HepG2 (cell line): ENCODE results near the gene KCTD4. TPM values are rescaled to one million over a fixed set of nuclear protein-coding genes. Genes with fewer than 3 reads are reported as not detected.

ENCODE experiments used
- ATAC-seq: fragments of 200-7000 bp; cut with Tn5 transposase; 3 replicates; pipeline ENCODE4 v1.9.1; 2020; ENCODE audit warnings: mild to moderate bottlenecking, moderate library complexity
- BruUV-seq: library from RNA; stranded (reverse); fragments of 400-500 nt; replicated peaks from 2 replicates; lab custom pipeline; 2021; lab: Mats Ljungman, UMichigan
- CTCF ChIA-PET: fragments of 300-600 bp; formaldehyde crosslinking; extraction: SDS; loops from one replicate; lab custom pipeline; 2021; ENCODE audit warnings: low total read pairs, inconsistent platforms, low intra/inter-chr PET ratio; lab: Yijun Ruan, JAX
- POLR2A ChIA-PET: fragments of 350-600 bp; sonication (Branson Sonifier 250); formaldehyde crosslinking; loops from one replicate; lab custom pipeline; 2020; ENCODE audit warnings: antibody characterized with exemption, inconsistent platforms; lab: Yijun Ruan, JAX
- DNase-seq: peaks from one replicate; pipeline ENCODE4 v3.0.0-alpha.2; 2015; ENCODE audit warnings: low spot score
- FAIRE-seq: peaks from 3 replicates; lab custom pipeline; 2011; peaks lifted over from hg19 to GRCh38; lab: Jason Lieb, UNC
- H2AFZ ChIP-seq: one replicate; pipeline ENCODE4 v1.6.1; 2011; ENCODE audit warnings: low read length, inconsistent platforms
- H3K27ac ChIP-seq: fragments of 300-600 bp; 3 replicates; pipeline ENCODE4 v1.8.0; 2011; ENCODE audit warnings: mixed run types, mild to moderate bottlenecking, mixed read lengths, low read length, inconsistent platforms; ENCODE audit not compliant: insufficient read depth; ENCODE audit errors: extremely low read length
- H3K27me3 ChIP-seq, 2 experiments: fragments of 200-600 bp in 1 of 2; 2 replicates in 1 of 2; 3 replicates in 1 of 2; pipeline versions ENCODE4 v1.6.0 to v1.8.0; 2011; ENCODE audit warnings: low read length in 2 of 2, mild to moderate bottlenecking in 2 of 2, moderate library complexity in 2 of 2, inconsistent platforms in 1 of 2; ENCODE audit not compliant: insufficient read depth in 2 of 2, control insufficient read depth in 1 of 2
- H3K36me3 ChIP-seq, 2 experiments: fragments of 200-600 bp in 1 of 2; replicated peaks in 1 of 2; 2 replicates in 1 of 2; 3 replicates in 1 of 2; pipeline versions ENCODE4 v1.5.1 to v1.8.0; 2011; ENCODE audit warnings: low read length in 2 of 2, inconsistent platforms in 1 of 2; ENCODE audit not compliant: insufficient read depth in 2 of 2, control insufficient read depth in 1 of 2
- H3K4me1 ChIP-seq: 2 replicates; pipeline ENCODE4 v1.5.1; 2012; ENCODE audit warnings: low read length, inconsistent platforms; ENCODE audit not compliant: insufficient read depth
- H3K4me2 ChIP-seq: 2 replicates; pipeline ENCODE4 v1.6.0; 2011; ENCODE audit warnings: low read depth, low read length, inconsistent platforms
- H3K4me3 ChIP-seq, 3 experiments: fragments of 200-600 bp in 1 of 3; sonication (generic), shearing (Covaris generic) in 1 of 3; replicated peaks in 1 of 3; 2 replicates each; pipeline ENCODE4 v1.5.1; 2011 to 2016; ENCODE audit warnings: low read length in 3 of 3, inconsistent platforms in 2 of 3, low read depth in 2 of 3, mild to moderate bottlenecking in 2 of 3, control low read depth in 1 of 3, mixed read lengths in 1 of 3; ENCODE audit not compliant: insufficient read depth in 1 of 3
- H3K79me2 ChIP-seq: one replicate; pipeline ENCODE4 v1.6.1; 2011; ENCODE audit warnings: low read length, inconsistent platforms; ENCODE audit not compliant: insufficient read depth
- H3K9ac ChIP-seq: 2 replicates; pipeline ENCODE4 v1.6.0; 2011; ENCODE audit warnings: mild to moderate bottlenecking, low read depth, low read length, inconsistent platforms; ENCODE audit not compliant: insufficient read depth
- H3K9me3 ChIP-seq: 2 replicates; pipeline ENCODE4 v1.5.1; 2012; ENCODE audit warnings: mild to moderate bottlenecking, low read length
- H4K20me1 ChIP-seq: 2 replicates; pipeline ENCODE4 v1.6.0; 2011; ENCODE audit warnings: inconsistent platforms, mild to moderate bottlenecking, low read length, moderate library complexity; ENCODE audit not compliant: insufficient read depth
- ATF7-NPFF ChIP-seq: sonication (generic); formaldehyde crosslinking; IDR thresholded peaks from 2 replicates; pipeline ENCODE4 v1.8.1; 2023; ENCODE audit warnings: mild to moderate bottlenecking, low read depth, missing genetic modification reagents, moderate library complexity
- KIAA2018 ChIP-seq: sonication (generic); formaldehyde crosslinking; IDR thresholded peaks from 2 replicates; pipeline ENCODE4 v1.5.0; 2020; ENCODE audit warnings: mild to moderate bottlenecking, missing genetic modification reagents, borderline replicate concordance
- PHF8 ChIP-seq: sonication (generic); formaldehyde crosslinking; IDR thresholded peaks from 2 replicates; pipeline ENCODE4 v1.5.0; 2020; ENCODE audit warnings: missing genetic modification reagents
- POGZ ChIP-seq: sonication (generic); formaldehyde crosslinking; IDR thresholded peaks from 2 replicates; pipeline ENCODE4 v1.4.0; 2020; ENCODE audit warnings: mild to moderate bottlenecking, missing genetic modification reagents
- SNAPC2 ChIP-seq: sonication (generic); formaldehyde crosslinking; IDR thresholded peaks from 2 replicates; pipeline ENCODE4 v1.8.1; 2022; ENCODE audit warnings: mild to moderate bottlenecking, missing genetic modification reagents
- ZNF609 ChIP-seq: sonication (generic); formaldehyde crosslinking; IDR thresholded peaks from 2 replicates; pipeline ENCODE4 v1.4.0; 2020; ENCODE audit warnings: mild to moderate bottlenecking, missing genetic modification reagents, borderline replicate concordance
- ZNF761 ChIP-seq: sonication (generic); formaldehyde crosslinking; conservative IDR thresholded peaks from 2 replicates; pipeline ENCODE4 v1.4.0; 2020; ENCODE audit warnings: mild to moderate bottlenecking, missing genetic modification reagents
- ZNF839 ChIP-seq: sonication (generic); formaldehyde crosslinking; IDR thresholded peaks from 2 replicates; pipeline ENCODE4 v1.4.0; 2020; ENCODE audit warnings: missing genetic modification reagents, mild to moderate bottlenecking, borderline replicate concordance
- WGBS: methylation state at CpG from one replicate; pipeline ENCODE4 v1.1.6; 2017; ENCODE audit warnings: low lambda C conversion rate; 5-methylcytosine and 5-hydroxymethylcytosine counted together
- in situ Hi-C: cut with HindIII; loops from 2 replicates; pipeline ENCODE4 v1.10.0; 2017; ENCODE audit warnings: low pct_unique_long_range_greater_than_20kb; ENCODE audit not compliant: extremely low pct_ligation_motif_present
- intact Hi-C: fragments of 100-400 bp; cut with micrococcal nuclease; formaldehyde crosslinking; loops from one replicate; pipeline ENCODE4 v1.10.0; 2022; ENCODE audit not compliant: unreplicated experiment
- polyA plus RNA-seq, 8 experiments: library from polyadenylated mRNA; depleted of rRNA in 3 of 8; stranded (reverse) in 7 of 8; unstranded in 1 of 8; fragments of >200 nt; fragmentation: Illumina TruSeq in 4 of 8; extraction: Trizol in 4 of 8; gene quantifications; 2 replicates each; pipeline versions ENCODE4 v1.2.1 to v1.2.3, GENCODE V29; 2011 to 2016; ENCODE audit warnings: low read depth in 4 of 8, missing spikeins in 1 of 8, mixed read lengths in 1 of 8; ENCODE audit not compliant: insufficient read depth in 1 of 8
- total RNA-seq, 5 experiments: library from RNA; depleted of rRNA; stranded (reverse); fragments of >200 nt; fragmentation: Illumina TruSeq; extraction: Trizol; gene quantifications; 2 replicates each; pipeline ENCODE4 v1.2.3, GENCODE V29; 2016; ENCODE audit warnings: low read depth in 1 of 5

Gene KCTD4
- total and polyA plus RNA-seq, 2 of the 13 experiments (the other 11 are each of a cell fraction or from before 2014, with no cell fraction given) = not detected

GRCh38 chr13:45222919-45223318 lies 22.1 kb upstream of the KCTD4 start:
- no TSS peak for BruUV-seq
- ATAC-seq = no peak
- intact Hi-C loops = no loop called here
- no peak for FAIRE-seq
- no peak overlapping the region for H3K27ac ChIP-seq
- no peaks in the 10 kb centered on the region for H3K9me3 ChIP-seq
- peaks cover 20% of the 10 kb centered on the region for H3K4me1 ChIP-seq
- DNase-seq = no peak
- no peaks in the 10 kb centered on the region for H4K20me1 ChIP-seq
- in situ Hi-C loops = no loop called here
- no peaks in the 10 kb centered on the region for H3K27me3 ChIP-seq
- no peak overlapping the region for H3K9ac ChIP-seq
- H3K4me2 ChIP-seq = no peak overlapping the region
- 95% methylated on average over 1 of the region's 1 CpG for WGBS
- H3K79me2 ChIP-seq = no peaks in the 10 kb centered on the region
- ChIA-PET CTCF (no interaction called here), POLR2A (no interaction called here)
- H3K4me3 ChIP-seq = no peak overlapping the region
- H2AFZ ChIP-seq = no peak overlapping the region
- H3K36me3 ChIP-seq = no peaks in the 10 kb centered on the region
- TF ChIP-seq POGZ (CRISPR knock-in tag) = no peak
- no peak for TF ChIP-seq ATF7-NPFF (CRISPR knock-in tag)
- no peak for TF ChIP-seq ZNF609 (CRISPR knock-in tag)
- TF ChIP-seq KIAA2018 (CRISPR knock-in tag) = no peak
- no peak for TF ChIP-seq SNAPC2 (CRISPR knock-in tag)
- no peak for TF ChIP-seq ZNF839 (CRISPR knock-in tag)
- no peak for TF ChIP-seq ZNF761 (CRISPR knock-in tag)
- no peak for TF ChIP-seq PHF8 (CRISPR knock-in tag)
